HG03558 (cell line): ENCODE results near the gene TMEM245.
A peak's percentile ranks its signal among the peaks of the same experiment; 100 is the strongest.
"Not testable (repeated sequence)": the region's sequence is repeated elsewhere in the genome, so short reads cannot be mapped to it uniquely, and the experiment has no call there.

Source experiments
- ATAC-seq: cut with Tn5 transposase; IDR thresholded peaks from one replicate; pipeline ENCODE4 v1.9.1; 2021; ENCODE audit warnings: moderate number of reproducible peaks; ENCODE audit not compliant: unreplicated experiment; ENCODE audit errors: extremely low read depth

TMEM245 gene

GRCh38 chr9:109134167-109134578 lies 14.4 kb upstream of the TMEM245 start:
- no peak for ATAC-seq

DNA sequence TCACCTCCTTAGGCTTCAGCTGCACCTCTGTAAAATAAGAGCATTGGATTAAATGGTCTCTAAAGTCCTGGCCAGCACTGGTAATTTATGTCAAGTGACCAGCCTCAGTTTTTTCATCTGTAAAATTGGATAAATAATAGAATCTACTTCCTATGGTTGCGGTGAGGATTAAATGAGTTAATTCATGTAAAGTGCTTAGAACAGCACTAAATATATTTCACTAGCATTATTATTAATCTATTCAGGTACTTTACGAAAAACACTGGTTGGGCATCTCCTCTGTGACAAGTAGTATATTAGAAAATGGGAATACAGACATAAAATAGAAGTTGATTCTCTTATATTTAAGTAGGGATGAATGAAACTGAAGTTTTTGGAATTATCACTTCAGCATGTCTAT lies 13.8 kb upstream of the TMEM245 start:
- no peak for ATAC-seq

DNA sequence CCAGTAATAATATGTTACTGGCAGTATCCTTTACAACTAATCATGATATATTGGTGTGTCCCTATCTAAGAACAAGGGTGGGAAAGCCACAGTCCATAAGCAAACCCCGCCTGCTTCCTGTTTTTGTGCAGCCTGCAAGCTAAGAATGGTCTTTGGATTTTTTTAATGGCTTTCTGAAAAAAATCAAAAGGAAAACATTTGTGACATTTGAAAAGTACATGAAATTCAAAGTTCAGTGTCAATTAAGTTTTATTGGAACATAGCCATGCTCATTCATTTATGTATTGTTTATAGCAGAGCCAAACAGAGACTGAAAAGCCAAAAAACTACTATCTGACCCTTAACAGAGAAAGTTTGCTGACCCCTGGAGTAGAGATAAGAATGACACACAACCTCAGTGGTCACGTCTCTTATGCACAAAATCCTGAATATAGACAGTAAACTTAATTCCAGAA lies 12.8 kb upstream of the TMEM245 start:
- ATAC-seq, result no peak

DNA sequence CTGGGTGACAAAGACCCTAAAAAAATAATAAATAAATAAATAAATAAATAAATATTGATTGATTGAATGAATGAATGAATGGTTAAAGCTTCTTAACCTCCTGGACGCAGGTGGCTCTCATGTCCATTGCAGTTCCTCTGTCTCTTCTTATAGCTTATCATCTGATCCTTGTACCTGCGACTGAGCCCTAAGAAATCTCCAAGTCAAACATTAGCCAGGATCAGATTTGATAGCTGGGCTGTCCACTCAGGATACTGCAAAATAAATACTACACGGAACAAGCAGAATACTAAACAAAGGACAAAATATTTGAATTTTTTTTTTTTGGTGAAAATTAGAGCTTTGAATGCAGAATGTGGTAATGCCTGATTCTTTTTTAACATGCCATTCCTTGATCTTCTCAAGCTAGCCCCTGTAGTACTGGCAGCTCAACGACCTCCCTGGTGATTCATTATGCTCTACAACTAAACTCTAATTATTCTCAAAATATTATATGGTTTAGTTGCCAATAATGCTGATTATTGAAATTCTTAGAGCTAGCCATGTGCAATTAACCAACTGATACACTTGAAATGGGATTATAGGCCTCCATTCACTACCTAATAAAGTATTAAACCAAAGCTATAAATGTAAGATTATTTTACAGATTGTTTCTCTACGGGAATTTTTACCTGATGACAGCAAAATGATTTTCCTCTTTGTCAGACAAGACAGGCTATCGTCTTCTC lies 9.9 kb upstream of the TMEM245 start:
- ATAC-seq, result no peak

- ATAC-seq, result not testable (repeated sequence)
Observed at GRCh38 chr9:109126671-109127070, 6.9 kb upstream of the TMEM245 start.

GRCh38 chr9:109124121-109124520 lies 4.4 kb upstream of the TMEM245 start:
- ATAC-seq, result no peak

- ATAC-seq, result no peak
Observed at GRCh38 chr9:109122726-109123621, 3.2 kb upstream of the TMEM245 start.

- ATAC-seq, result no peak
Observed at GRCh38 chr9:109121232-109121796, 1.6 kb upstream of the TMEM245 start.

DNA sequence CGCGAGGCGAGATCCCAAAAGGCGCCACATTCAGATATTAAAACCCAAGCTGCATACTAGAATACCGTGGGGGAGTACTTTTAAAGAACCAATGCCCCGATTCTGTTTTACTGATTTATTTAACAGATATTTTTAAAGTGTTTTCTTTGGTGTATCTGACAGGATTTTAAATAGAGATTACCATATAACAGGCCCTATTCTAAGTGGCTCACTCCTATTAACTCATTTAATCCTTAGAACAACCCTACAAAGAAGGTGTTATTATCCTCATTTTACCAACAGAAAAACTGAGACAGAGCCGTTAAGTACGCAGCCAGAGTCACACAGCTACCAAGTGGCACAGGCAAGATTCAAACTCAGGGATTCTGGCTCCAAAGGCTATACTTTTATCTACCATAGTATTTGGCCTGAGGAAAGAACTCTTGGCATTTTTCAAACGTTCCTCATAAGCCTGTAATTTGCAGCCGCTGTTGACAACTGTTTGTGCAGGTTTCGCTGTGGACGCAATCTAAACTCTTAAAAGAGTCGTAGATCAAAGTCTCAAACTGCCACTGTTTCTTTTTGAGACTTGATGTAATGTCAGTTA lies 550 bp upstream of the TMEM245 start:
- ATAC-seq, result no peak

DNA sequence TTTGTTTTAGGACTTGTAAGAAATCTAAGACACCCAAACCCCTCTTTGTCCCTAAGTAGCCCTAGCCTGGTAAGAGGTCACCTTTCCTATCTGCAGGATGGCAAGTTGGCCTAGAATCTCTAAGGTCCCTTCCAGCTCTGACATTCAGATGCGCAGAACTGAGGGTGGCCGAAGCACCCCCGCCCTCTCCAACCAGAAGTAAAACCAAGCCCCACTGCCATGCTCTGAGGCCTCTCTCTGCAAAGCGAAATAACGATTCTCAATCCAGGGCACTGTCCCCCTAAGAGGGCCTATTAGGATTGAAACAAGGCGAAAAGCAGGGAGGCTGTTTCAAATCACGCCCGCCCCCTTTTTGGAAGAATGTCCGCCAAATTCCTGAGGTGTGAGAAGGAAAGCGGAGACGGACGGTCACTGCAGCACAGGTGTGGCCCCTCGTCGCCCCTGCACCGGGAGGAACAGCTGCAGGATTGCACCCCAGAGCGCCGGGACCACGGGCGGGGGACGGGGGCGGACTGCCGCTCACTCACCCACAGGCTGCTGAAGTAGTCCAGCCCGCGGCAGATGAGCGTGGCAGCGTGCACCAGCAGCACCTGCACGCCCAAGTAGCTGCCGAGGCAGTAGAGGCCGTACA lies 824 bp downstream of the TMEM245 start:
- ATAC-seq, result no peak

DNA sequence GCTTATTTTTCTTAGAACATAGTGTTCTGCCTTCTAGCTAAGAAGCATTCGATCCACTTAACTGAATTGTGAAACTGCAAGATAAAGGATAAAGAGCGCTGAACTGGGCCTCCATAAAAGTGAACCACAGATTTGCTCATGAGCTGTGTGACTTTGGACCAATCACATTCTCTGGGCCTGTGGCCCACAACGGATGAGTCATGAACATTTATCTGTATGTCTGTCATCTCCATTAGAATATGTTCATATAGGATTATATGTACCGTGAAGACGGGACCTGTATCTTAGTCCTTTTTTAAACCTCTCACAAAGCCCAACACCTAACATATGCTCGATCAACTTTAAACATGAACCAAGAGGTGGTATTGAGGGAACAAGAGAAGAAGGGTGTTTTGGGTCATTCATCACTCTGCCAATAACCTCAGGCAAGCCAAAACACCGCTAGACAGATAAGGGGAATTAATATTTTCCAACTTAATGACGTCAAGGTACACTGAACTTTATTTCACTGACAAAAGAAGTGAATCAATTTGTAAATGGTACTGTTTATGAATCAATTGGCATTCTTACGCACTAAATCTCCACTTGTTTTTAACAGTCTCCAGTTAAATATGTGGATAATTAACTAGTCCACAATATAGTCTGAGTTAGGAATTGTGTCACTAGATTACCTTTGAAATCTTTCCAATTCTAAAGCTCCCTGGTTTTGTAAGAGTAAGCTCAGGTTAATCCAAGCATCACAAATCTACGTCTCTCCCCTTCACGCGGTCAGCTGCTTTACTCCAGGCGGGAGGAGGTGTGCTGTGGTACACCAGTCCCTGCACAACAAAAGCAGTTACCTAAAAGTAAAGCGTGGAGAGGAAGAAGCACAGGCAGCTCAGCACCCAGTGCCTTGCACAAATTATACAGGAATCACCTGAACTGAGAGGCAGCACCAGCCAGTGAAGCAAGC lies 1.6 kb downstream of the TMEM245 start:
- ATAC-seq, result no peak

- no peak for ATAC-seq
Observed at GRCh38 chr9:109115931-109116526, 3.7 kb downstream of the TMEM245 start.

- no peak for ATAC-seq
Observed at GRCh38 chr9:109114670-109115069, 5.1 kb downstream of the TMEM245 start.

GRCh38 chr9:109113892-109114609 lies 5.7 kb downstream of the TMEM245 start:
- no peak for ATAC-seq

DNA sequence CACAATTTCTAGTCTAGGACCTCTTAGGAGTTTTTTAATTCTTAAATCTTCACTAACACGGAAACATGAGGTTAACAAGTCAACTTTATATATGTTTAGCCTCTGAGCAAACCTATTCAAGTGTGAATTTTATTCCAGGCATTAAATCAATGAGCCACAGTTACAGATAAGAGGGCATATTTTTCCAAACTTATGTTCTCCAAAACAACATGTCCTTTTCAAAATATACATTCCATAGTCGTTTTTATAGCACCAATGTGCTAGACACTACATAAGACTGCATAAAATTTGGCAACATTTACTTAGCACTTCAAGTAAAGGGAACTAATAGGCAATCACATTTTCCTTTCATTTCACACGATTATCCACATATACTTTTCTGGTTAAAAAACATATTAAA lies 6.5 kb downstream of the TMEM245 start:
- no peak for ATAC-seq

- ATAC-seq, result peak; percentile 68
Observed at GRCh38 chr9:109110329-109111021, 9.3 kb downstream of the TMEM245 start.

- ATAC-seq, result no peak
Observed at GRCh38 chr9:109109967-109110328, 9.8 kb downstream of the TMEM245 start.

DNA sequence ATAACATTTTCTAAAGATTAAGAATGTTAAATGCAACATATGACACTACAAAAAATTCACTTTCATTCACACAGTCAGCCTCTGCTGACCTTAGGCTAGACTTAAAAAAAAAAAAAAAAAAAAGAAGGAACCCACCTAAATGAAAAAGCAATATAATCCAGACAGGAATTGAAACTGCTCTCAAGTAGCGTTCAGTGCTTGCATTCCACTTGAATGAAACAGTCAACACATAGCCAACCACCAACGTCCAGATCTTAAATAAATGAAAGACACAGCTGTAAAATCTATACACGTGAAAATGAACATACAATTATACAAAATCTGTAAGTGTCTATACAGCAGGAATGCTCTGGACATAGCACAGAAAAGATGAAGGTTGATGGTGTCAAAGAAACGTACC lies 11.4 kb downstream of the TMEM245 start:
- no peak for ATAC-seq
